ENCODE measurements around the gene ENOX1. TPM values are rescaled to one million over a fixed set of nuclear protein-coding genes. Genes with fewer than 3 reads are reported as not detected.
A peak's percentile ranks its signal among the peaks of the same experiment; 100 is the strongest.

Gene ENOX1
- polyA plus RNA-seq, 1 donor (not counting 4 experiments of a cell fraction or from before 2014, with no cell fraction given): 1.1 TPM

GRCh38 chr13:43265028-43265427 lies 521.7 kb downstream of the ENOX1 start:
- Histone ChIP-seq H3K36me3 (ENCODE audit: control insufficient read depth in 2 of 2, extremely low read depth in 1 of 2, insufficient read depth in 2 of 2, low read length in 2 of 2) (no peaks in the 10 kb centered on the region), H3K9me3 (ENCODE audit: control insufficient read depth, low read depth, low read length) (no peaks in the 10 kb centered on the region), H3K79me2 (ENCODE audit: control insufficient read depth, insufficient read depth, low read length) (no peaks in the 10 kb centered on the region), H3K4me1 (ENCODE audit: control insufficient read depth, extremely low read depth, insufficient read depth, low read length) (peaks cover 51% of the 10 kb centered on the region), H3K9me1 (ENCODE audit: control insufficient read depth, extremely low read depth, insufficient read depth, low read length) (no peaks in the 10 kb centered on the region), H2AFZ (ENCODE audit: control insufficient read depth, low read length) (no peak overlapping the region), H3K27me3 (ENCODE audit: control insufficient read depth, extremely low read depth, insufficient read depth, low read length) (no peaks in the 10 kb centered on the region), H3K9ac (ENCODE audit: control insufficient read depth, extremely low read depth, insufficient read depth, low read length) (no peak overlapping the region), H3K4me3 (ENCODE audit: control insufficient read depth in 2 of 3, extremely low read depth in 1 of 3, insufficient read depth in 2 of 3, low read depth in 1 of 3, low read length in 3 of 3) (no peak overlapping the region), H3K27ac (ENCODE audit: control insufficient read depth, insufficient read depth, low read length) (no peak overlapping the region), H3K4me2 (ENCODE audit: control insufficient read depth, extremely low read depth, insufficient read depth, low read depth, low read length) (no peak overlapping the region), H4K20me1 (ENCODE audit: control insufficient read depth, extremely low read depth, insufficient read depth, low read length) (no peaks in the 10 kb centered on the region)
- DNase-seq (ENCODE audit: low read depth, low spot score) (no peak), FAIRE-seq (no peak)
- TF ChIP-seq CTCF (optimal IDR thresholded peaks at IDR 0.05 in 1 of 3, IDR thresholded peaks at IDR 0.05 in 1 of 3, conservative IDR thresholded peaks at IDR 0.05 in 1 of 3; ENCODE audit: extremely low read depth in 1 of 3, insufficient read depth in 2 of 3, low read length in 3 of 3) (no peak), EZH2 (IDR thresholded peaks at IDR 0.05; ENCODE audit: low read length) (no peak)
- dilution Hi-C loops (cut with MboI; ENCODE audit: extremely low pct_ligation_motif_present, low sequenced_read_pairs): no loop called here

- dilution Hi-C loops (cut with MboI; ENCODE audit: extremely low pct_ligation_motif_present, low sequenced_read_pairs): no loop called here
- no peaks in the 10 kb centered on the region for H4K20me1 ChIP-seq (ENCODE audit: control insufficient read depth, extremely low read depth, insufficient read depth, low read length)
- no peak for TF ChIP-seq EZH2 (IDR thresholded peaks at IDR 0.05; ENCODE audit: low read length)
- no peaks in the 10 kb centered on the region for H3K79me2 ChIP-seq (ENCODE audit: control insufficient read depth, insufficient read depth, low read length)
- no peaks in the 10 kb centered on the region for H3K9me3 ChIP-seq (ENCODE audit: control insufficient read depth, low read depth, low read length)
- no peak overlapping the region for H3K27ac ChIP-seq (ENCODE audit: control insufficient read depth, insufficient read depth, low read length)
- no peak overlapping the region for H3K9ac ChIP-seq (ENCODE audit: control insufficient read depth, extremely low read depth, insufficient read depth, low read length)
- no peaks in the 10 kb centered on the region for H3K9me1 ChIP-seq (ENCODE audit: control insufficient read depth, extremely low read depth, insufficient read depth, low read length)
- H3K4me2 ChIP-seq (ENCODE audit: control insufficient read depth, extremely low read depth, insufficient read depth, low read depth, low read length): no peak overlapping the region
- DNase-seq (ENCODE audit: low read depth, low spot score) (no peak), FAIRE-seq (no peak)
- no peak overlapping the region for H2AFZ ChIP-seq (ENCODE audit: control insufficient read depth, low read length)
- H3K4me1 ChIP-seq (ENCODE audit: control insufficient read depth, extremely low read depth, insufficient read depth, low read length): peaks cover 46% of the 10 kb centered on the region
- no peak overlapping the region for H3K4me3 ChIP-seq (ENCODE audit: control insufficient read depth in 2 of 3, extremely low read depth in 1 of 3, insufficient read depth in 2 of 3, low read depth in 1 of 3, low read length in 3 of 3)
- no peaks in the 10 kb centered on the region for H3K36me3 ChIP-seq (ENCODE audit: control insufficient read depth in 2 of 2, extremely low read depth in 1 of 2, insufficient read depth in 2 of 2, low read length in 2 of 2)
- no peaks in the 10 kb centered on the region for H3K27me3 ChIP-seq (ENCODE audit: control insufficient read depth, extremely low read depth, insufficient read depth, low read length)
Observed at GRCh38 chr13:43264458-43264857, 522.3 kb downstream of the ENOX1 start.

GRCh38 chr13:43263047-43263446 lies 523.7 kb downstream of the ENOX1 start:
- Histone ChIP-seq H3K9ac (ENCODE audit: control insufficient read depth, extremely low read depth, insufficient read depth, low read length) (no peak overlapping the region), H3K27me3 (ENCODE audit: control insufficient read depth, extremely low read depth, insufficient read depth, low read length) (no peaks in the 10 kb centered on the region), H3K4me3 (ENCODE audit: control insufficient read depth in 2 of 3, extremely low read depth in 1 of 3, insufficient read depth in 2 of 3, low read depth in 1 of 3, low read length in 3 of 3) (no peak overlapping the region), H3K27ac (ENCODE audit: control insufficient read depth, insufficient read depth, low read length) (no peak overlapping the region), H3K9me1 (ENCODE audit: control insufficient read depth, extremely low read depth, insufficient read depth, low read length) (no peaks in the 10 kb centered on the region), H3K36me3 (ENCODE audit: control insufficient read depth in 2 of 2, extremely low read depth in 1 of 2, insufficient read depth in 2 of 2, low read length in 2 of 2) (no peaks in the 10 kb centered on the region), H3K4me2 (ENCODE audit: control insufficient read depth, extremely low read depth, insufficient read depth, low read depth, low read length) (no peak overlapping the region), H3K4me1 (ENCODE audit: control insufficient read depth, extremely low read depth, insufficient read depth, low read length) (peaks cover 41% of the 10 kb centered on the region), H3K9me3 (ENCODE audit: control insufficient read depth, low read depth, low read length) (no peaks in the 10 kb centered on the region), H4K20me1 (ENCODE audit: control insufficient read depth, extremely low read depth, insufficient read depth, low read length) (no peaks in the 10 kb centered on the region), H2AFZ (ENCODE audit: control insufficient read depth, low read length) (peak overlapping the region; percentile 10), H3K79me2 (ENCODE audit: control insufficient read depth, insufficient read depth, low read length) (no peaks in the 10 kb centered on the region)
- FAIRE-seq: peak; percentile 58
- dilution Hi-C loops (cut with MboI; ENCODE audit: extremely low pct_ligation_motif_present, low sequenced_read_pairs): no loop called here
- DNase-seq (ENCODE audit: low read depth, low spot score): no peak
- TF ChIP-seq EZH2 (IDR thresholded peaks at IDR 0.05; ENCODE audit: low read length) (no peak), CTCF (optimal IDR thresholded peaks at IDR 0.05 in 1 of 3, IDR thresholded peaks at IDR 0.05 in 1 of 3, conservative IDR thresholded peaks at IDR 0.05 in 1 of 3; ENCODE audit: extremely low read depth in 1 of 3, insufficient read depth in 2 of 3, low read length in 3 of 3) (no peak)

Data from keratinocyte (primary cell).